HG03342 (cell line): ENCODE results near the gene FGF14.
A peak's percentile ranks its signal among the peaks of the same experiment; 100 is the strongest.

ENCODE experiments used
- ATAC-seq: cut with Tn5 transposase; IDR thresholded peaks from one replicate; pipeline ENCODE4 v1.9.1; 2021; ENCODE audit warnings: mild to moderate bottlenecking, moderate library complexity; ENCODE audit not compliant: unreplicated experiment

Gene FGF14

DNA sequence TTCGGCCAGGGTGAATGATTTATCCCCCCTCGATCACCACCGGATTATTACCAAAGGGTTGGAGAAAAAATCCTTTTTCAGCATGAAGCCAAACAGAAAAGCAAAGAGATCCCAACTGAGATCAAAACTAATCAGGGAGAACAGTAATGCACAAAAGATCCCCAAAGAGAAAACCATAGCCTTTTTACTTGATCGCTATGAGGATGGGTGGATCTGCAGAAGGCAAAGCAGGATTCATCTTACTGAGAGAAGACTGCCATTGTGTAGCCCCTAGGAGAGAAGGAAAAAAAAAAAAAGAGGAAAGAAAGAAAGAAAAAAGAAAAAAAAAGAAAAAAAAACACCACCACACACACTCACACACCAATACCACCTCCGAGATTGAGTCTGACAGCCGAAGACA is at the start of gene FGF14:
Gene FGF14 (minus strand): TSS at position 283 of the 400 bp plus-strand sequence.
- ATAC-seq: no peak

DNA sequence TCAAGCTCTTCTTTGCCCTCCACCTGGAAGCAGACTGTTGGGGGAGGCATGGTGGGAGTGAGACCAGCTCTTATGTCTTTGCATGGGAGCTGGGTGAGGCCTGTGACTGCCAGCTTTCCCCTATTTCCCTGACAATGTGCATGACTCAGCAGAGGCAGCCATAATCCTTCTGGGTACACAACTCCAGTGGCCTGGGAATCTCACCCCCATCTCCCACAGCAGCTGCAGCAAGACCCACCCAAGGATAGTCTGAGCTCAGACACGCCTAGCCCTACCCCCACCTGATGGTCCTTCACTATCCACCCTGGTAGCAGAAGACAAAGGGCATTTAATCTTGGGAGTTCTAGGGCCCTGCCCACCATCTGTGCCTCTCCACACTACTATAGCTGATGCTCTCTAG is 41.4 kb upstream of the FGF14 start:
- no peak for ATAC-seq

DNA sequence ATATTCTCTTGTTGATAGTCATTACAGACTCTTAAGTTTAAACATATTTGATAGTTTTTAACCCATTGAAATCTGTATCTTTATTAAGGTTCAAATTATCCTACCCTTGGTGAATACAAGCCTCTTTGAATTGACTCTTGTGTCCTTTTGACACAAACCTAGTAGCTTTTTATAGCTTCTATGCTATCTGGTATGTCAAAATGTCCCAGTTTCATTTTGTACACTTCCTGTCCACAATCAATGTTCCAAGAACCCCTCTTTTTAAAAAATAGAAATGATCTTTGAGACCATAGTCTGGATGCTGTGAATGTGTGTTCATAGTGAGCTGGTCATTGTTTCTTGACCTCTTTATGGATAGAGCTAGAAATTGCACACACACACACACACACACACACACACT is 39.2 kb upstream of the FGF14 start:
- ATAC-seq: peak; percentile 40

DNA sequence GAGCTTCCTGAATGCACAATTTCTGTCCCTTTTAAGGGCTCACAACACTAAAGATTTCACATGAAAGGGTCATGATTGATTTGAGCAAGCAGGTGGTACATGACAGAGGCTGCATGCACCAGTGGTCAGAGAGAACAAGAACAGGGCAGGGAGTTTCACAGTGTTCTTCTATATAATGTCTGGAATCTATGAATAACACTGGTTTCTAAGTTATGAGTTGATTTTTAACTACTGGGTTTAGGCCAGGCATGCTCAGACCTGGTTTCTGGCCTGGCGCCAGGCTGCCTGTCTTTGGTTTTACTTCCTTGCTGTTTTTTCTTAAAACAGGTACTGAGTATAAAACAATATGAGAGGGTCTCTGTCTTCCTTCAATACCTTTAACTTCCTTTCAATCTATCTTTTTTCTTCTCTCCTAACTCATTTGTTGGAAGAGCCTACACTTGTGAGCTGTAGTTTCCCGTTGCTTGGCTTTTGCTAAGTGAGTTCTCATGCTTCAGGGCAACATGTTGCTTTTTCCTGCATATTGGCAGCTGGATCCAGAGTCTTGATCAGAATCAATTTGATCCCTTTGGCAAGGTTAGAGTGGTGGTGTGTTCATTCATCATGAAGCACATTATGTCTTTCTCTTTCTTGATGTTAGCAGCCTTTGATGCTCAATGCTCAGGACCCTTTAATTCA is 38.5 kb upstream of the FGF14 start:
- peak; percentile 58 for ATAC-seq

DNA sequence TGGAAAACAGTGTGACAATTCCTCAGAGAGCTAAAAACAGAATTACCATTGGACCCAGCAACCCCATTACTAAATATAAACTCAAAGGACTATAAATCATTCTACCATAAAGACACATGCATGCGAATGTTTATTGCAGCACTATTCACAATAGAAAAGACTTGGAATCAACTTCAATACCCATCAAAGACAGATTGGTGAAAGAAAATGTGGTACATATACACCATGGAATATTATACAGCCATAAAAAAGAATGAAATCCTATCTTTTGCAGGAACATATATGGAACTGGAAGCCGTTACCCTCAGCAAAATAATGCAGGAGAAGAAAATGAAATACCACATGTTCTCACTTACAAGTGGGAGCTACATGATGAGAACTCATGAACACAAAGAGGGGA is 20.8 kb upstream of the FGF14 start:
- ATAC-seq: no peak

DNA sequence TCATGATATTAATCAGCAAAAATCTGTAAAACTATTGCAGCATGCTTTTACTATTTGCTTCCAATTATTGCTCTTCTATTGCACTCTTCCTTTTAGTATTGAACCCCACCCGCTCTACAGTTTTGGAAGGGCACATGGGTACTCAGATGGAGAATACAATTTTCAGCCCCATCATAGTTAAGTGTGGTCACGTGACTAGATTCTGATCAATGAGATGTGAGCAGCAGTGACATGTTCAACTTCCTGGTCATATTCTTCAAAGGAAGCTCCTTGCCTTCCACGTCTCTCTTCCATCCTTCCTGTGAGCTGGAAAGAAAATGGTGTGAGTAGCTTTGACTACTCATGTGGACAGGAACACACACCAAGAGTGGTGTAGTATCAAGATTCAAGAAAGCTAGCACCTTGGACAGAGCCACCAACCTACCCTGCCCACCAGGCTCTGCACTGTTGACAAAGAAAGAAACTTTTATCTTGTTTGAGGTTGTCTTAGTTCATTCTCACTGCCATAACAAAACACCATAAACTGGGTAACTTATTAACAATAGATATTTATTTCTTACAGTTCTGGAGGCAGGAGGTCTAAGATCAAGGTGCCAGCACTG is 3.8 kb upstream of the FGF14 start:
- ATAC-seq: no peak

DNA sequence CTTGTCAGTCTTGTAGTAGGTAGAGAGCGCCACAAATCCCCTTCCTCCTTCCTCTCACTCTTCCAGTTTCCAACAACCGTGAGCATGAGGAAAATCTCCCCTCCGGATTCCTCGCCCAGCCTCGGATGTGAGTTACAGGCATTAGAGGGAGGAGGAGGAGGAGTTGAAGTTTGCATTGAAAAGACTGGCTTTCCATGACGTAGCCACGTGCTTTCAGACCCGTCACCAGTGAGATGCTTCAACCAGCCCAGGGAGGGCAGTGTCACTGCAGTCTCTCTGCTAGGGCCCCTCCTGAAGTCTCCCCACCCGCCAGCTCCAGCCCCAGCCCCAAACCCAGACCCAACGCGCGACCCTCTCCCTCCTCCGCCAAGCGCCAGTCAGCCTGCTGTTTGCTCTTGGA is 442 bp upstream of the FGF14 start:
- no peak for ATAC-seq

DNA sequence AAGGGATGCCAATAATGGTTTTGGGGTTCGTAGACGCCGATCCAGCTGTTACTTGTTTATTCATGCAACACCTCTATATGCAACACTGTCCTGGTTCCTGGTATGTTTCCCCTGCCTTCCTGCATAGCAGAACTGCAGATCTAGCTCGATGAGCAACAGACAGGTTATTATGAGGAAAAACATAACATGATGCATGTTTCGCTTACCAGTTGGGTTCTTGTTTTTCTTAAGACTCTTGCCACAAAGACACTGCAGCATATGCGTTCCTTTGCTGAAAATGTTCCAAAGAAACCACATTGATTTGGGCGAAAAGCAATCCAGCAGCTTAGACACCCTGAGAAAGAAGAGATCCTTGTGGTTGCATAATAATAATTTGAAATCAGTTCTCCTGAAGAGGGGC is 583 bp downstream of the FGF14 start:
- no peak for ATAC-seq

DNA sequence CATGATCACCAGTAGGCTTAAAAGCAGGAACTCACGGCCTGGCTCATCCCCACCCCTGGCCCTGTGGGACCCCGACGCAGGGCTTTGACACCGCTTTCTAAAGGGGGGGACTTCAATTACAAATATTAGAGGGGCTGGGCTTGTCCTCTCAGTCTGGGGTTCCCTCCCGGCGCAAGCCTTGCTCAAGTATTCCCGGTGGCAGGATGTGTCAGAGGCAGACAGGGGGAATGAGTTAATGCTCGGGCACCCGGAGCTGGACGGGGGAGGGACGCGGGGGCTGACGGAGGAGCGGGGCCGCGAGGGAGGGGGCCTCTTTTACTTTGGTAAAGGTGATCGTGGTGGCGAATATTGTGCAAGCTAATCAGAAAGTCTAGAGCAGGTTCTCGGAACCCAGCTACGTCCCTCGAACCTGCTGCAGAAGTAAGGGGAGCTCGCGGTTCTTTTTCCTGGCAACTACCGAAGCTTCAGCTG is 1.1 kb downstream of the FGF14 start:
- ATAC-seq: no peak

DNA sequence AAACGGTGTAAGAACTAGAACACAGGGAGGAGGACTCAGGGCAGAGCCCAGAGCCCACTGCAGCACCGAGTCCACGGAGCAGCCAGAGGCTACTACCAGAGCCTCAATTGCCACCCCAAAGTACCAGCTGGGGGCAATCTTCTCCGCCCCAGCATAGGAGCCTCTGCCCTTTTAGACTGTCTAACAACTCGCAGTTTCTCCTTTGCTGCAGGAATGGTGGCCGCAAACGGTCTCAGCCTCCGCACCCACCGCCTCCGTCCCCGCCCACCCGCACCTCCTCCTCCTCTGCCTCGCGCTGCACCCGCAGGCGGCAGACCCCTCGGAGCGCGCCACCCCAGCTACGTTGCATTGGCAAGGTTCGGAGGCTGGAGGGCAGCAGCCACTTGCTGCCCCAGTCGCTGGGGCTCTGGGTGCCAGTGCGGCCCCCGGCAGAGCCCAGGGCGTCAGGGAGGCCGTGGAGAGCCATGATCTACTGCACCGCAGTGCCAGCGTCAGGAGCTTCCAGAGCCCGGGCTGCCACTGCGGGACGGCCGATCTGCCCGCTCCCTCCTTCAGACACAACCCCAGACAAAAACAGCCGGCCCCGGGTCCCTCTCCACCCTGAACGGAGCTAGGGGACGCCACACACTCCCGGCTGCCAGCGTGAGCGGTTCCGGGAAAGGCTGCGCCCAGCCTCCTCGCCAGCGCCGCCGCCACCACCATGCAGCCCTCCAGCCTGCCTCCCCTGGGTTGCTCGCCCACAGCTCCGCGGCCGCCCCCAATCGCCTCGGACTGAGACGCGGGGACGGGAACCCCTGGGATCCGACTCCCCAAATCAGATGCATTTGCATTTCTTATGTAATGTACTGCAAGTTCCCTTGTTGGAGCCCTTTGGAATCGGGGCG is 1.8 kb downstream of the FGF14 start:
- no peak for ATAC-seq

DNA sequence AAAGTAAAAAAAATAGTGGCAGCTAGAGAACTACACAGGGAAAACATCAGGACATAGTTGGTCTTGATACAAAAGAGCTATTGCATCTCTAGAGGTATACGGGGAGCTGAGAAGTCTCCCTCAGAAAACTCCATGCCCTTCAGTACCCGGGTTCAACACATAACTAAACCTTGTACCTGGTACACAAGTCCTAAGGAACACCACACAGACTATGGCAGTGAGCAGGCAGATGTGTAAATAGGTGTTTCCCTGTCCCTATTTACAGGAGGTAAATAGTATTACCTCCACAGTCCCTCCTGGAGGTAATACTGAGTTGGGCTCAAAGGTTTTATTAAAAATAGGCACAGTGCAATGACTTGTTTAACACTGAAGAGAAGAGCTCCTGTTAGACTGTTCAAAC is 5.9 kb downstream of the FGF14 start:
- no peak for ATAC-seq

DNA sequence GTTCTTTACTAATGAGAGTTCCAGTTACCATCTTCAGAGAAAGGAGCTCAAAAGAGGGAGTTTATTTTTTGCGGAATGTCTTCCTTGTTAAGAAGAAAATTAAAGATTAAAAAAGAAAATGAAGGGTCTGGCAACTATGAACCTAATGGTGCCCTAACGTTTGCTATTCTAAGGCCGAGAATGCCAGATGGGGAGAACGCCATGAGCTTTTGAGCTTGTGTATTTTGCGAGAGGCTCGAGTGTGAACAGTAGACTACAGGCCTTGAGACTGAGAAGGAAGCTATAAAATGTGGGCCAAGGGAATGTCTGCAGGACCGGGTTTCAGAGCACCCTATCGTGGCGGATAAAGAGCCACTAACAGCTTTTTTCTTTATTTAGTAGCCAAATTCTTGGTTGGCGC is 6.7 kb downstream of the FGF14 start:
- ATAC-seq: no peak

DNA sequence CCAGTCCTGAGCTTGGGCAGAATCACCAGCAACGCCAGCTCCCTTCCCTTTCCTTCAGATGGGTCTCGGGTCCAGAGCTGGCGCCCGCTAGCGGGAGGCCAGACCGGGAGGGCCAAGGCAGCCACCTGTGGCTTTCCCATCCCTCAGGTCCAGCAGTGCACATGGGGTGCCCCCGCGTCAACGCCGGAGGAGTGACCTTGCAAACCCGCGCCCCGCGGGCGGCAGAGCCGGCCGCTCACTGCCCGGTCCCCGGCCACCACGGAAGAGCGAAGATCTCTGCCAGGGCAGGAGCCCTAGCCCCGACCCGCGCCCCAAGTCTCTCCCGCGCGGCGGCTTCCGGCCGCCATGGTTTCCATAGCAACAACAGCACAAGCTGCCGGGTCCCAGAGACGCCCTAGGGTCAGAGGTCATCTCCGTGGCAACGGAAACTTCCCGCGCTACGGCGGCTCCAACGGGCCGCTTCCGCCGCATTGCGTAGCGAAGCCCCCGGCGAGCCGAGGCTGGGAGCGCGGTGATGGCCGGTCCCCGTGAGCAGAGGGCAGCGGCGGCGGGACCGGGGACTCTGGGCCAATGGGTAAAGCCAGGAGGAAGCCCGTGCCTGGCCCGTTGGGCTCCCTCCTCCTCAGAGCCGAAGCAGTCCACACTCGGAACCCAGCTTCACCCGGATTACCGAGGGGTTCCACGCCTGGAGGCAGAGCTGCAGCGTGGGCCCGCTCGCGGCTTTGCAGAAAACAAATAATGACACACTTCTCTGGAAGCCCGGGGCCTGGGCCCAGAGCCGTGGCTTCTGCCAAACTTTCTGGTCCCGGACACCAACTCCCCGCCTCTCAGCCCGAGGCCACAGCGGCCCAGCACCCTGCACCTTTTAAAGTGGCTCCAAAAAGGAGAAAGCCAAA is 7.4 kb downstream of the FGF14 start:
- peak; percentile 97 for ATAC-seq

DNA sequence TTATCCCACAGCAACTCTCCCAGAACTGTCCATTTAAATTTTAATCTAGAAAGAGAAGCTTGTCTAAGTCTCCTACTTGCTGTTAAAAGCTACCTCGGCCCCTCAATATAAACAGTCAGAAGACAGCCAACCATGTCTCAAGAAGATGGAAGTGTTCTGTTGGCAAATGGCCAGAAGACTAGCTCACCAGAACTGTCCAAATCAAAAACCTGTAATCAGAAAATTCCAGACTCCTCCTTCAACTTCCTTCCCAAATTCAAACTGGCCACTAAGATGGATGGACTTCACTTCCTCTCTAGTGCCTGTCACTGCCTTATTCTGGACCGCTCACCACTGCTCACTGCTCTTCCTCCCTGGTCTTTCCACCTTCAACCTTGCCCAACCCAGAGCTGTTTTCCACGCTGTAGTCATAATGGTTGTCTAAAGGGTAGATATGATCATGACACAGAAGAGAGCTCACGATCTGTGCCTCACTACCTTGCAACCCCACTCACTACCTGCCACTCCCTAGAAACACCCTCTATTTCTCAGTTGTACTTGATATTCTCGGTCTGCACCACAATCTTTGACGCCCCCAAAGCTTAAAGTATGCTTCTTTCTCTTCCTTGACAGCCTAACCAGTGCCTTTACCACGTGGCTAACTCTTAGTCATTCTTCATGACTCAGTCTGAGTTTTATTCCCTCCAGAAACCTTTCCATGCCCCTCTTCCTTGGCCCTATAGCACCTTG is 9.2 kb downstream of the FGF14 start:
- no peak for ATAC-seq

DNA sequence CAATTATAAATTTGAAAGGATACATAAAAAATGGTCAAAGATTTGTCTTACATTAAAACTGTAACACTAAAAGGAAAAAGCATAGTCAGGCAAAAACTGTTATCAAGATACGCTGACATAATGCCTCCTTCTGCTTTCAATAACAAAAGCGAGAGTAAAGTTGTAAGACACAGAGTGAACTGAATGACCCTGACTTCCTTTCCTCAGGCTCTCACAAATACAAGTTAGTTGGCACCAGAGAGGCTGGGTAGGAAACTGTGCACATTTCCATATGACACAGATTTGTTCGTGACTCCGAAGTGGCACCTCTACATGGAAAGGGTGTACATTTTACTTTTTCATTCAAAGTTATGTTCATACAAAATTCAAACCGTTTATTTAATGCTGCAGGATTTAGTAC is 15.4 kb downstream of the FGF14 start:
- no peak for ATAC-seq

DNA sequence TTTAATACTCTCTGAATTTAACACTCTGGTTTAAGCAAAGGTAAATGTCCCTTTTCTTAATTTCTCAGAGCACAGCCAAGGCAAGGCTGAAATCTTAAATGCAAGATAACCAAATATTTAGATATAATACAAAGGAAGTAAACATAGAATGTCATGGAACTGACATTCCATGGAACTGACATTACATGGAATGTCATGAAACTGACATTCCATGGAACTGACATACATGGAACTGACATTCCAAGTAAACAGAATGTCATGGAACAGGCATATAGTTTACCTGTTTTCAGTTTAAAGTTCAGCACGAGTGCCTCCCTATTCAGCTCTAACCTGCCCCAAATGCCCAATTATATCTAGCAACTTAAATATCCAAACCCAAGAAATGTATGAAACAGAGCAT is 21.8 kb downstream of the FGF14 start:
- ATAC-seq: no peak

DNA sequence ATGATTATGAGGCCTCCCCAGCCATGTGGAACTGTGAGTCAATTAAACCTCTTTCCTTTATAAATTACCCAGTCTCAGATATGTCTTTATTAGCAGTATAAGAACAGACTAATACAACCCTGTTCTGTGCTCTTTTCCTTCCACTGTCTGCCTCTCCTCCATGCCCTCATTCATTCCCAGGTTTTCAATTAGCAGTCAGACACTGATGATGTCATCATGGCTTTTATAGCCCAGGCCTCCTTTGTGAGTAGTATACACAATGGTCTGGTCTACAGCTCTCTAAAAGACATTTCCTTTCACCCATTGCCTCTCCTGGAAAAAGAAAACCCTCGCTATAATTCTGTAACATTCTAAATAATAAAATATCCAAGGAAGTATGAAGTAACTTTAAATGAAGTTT is 25.5 kb downstream of the FGF14 start:
- no peak for ATAC-seq

DNA sequence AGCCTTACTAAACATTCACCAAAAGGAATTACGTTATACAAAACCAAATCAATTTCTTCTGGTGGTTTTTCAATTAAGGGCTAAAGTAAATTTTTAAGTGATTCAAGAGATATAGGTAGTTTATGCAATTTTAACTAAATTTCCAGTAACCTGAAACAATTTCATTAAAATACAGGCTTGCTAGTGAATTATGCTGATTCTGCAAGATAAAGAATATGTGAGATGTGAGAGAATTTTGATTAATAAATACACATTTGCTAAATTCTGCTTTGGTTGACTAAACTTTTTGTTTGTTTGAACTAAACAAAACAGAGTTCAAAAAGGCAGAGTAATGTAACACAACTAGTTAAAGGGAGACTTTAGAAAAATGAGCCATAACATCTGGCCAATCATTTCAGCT is 27.1 kb downstream of the FGF14 start:
- no peak for ATAC-seq

DNA sequence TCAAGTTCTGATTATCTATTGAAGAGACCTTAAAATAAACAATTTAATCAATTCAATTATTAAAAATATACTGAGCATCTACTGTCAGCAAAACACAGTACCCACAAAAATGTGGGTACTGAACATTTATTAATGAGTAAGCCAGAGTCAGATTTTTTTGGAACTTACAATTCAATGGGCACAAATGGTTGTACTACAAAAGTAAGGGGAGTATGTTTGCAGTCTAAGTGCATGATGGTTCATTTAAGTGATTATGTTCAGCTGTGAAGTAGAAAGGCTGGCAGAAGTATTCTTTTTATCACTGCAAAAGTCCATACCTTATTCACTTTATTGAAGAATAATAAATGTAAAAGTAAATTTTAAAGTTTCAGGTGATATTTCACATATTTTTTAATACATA is 27.6 kb downstream of the FGF14 start:
- ATAC-seq: no peak

DNA sequence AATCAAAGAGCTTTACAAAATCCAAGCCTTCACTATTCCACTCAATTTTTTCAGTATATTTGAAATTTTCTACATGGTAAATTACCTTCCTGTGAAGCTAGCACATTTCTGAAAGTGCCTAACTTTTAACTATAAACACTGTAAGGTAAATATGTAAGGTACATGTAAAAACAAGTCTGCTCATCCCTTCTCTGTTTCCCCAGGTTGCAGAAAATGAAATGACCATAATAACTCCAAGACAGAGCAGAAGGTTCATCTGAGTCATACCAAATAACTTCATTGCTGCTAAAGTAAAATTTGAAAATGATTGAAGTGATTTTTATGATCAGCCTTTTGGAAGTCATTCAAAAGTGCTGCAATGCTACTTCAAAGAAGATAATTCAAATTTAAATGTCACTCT is 28.6 kb downstream of the FGF14 start:
- no peak for ATAC-seq
